ENCODE data around the gene C1orf50. TPM values are rescaled to one million over a fixed set of nuclear protein-coding genes. Genes with fewer than 3 reads are reported as not detected.

C1orf50 gene
- total RNA-seq, 2 experiments from 2014 or later, result 23.1 to 23.9 TPM

DNA sequence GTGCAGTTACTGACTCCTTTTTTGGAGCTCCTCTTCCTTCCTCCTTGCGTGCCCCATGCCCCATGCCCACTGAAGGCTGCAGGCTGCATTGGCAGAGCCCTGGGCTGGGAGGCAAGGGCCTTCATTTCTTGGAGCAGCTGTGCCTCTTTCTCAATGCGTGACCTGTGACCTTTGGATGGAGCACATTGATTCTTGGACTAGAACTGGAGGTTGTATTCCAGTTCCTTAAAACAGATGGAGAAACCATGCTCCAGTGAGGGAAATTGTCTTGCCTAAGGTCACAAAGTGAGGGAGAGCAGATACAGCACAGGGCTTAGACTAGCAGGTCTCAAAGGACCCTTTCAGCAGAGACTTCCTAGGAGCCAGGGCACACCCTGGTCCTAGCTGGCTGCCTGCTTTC lies 26.8 kb downstream of the C1orf50 start:
- ChIA-PET POLR2A (interaction anchor here (0.9 kb wide), 1 partner anchor 27 kb away, joined by 3 read pairs; the partner anchor contains the start of genes C1orf50 and P3H1), CTCF (no interaction called here)
- DNase-seq (no peak), ATAC-seq (ENCODE audit: poor library complexity) (no peak)
- H3K27me3 Mint-ChIP-seq, result no peaks in the 10 kb centered on the region
- no peaks in the 10 kb centered on the region for H3K4me1 ChIP-seq (ENCODE audit: insufficient read depth, low read length)
- TF ChIP-seq, protein P1, sequence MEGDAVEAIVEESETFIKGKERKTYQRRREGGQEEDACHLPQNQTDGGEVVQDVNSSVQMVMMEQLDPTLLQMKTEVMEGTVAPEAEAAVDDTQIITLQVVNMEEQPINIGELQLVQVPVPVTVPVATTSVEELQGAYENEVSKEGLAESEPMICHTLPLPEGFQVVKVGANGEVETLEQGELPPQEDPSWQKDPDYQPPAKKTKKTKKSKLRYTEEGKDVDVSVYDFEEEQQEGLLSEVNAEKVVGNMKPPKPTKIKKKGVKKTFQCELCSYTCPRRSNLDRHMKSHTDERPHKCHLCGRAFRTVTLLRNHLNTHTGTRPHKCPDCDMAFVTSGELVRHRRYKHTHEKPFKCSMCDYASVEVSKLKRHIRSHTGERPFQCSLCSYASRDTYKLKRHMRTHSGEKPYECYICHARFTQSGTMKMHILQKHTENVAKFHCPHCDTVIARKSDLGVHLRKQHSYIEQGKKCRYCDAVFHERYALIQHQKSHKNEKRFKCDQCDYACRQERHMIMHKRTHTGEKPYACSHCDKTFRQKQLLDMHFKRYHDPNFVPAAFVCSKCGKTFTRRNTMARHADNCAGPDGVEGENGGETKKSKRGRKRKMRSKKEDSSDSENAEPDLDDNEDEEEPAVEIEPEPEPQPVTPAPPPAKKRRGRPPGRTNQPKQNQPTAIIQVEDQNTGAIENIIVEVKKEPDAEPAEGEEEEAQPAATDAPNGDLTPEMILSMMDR (IDR thresholded peaks at IDR 0.05), result no peak
- H3K27ac ChIP-seq (ENCODE audit: low read depth in 1 of 2, low read length in 2 of 2), result no peak overlapping the region
- no peak overlapping the region for H3K4me3 Mint-ChIP-seq
- no peak overlapping the region for H3K27ac Mint-ChIP-seq
- intact Hi-C loops (cut with DNase I, micrococcal nuclease), result no loop called here
- H3K9me3 Mint-ChIP-seq, result no peaks in the 10 kb centered on the region
- H3K36me3 Mint-ChIP-seq (ENCODE audit: low read depth), result no peaks in the 10 kb centered on the region
- no peaks in the 10 kb centered on the region for H3K36me3 ChIP-seq (ENCODE audit: insufficient read depth, low read length)
- no peak overlapping the region for H3K4me3 ChIP-seq (ENCODE audit: low read length)
- H3K4me1 Mint-ChIP-seq (ENCODE audit: low read depth), result no peaks in the 10 kb centered on the region
- no peaks in the 10 kb centered on the region for H3K27me3 ChIP-seq (ENCODE audit: control insufficient read depth in 1 of 2, insufficient read depth in 2 of 2, low read length in 2 of 2)
- no peaks in the 10 kb centered on the region for H3K9me3 ChIP-seq (ENCODE audit: control insufficient read depth in 1 of 2, insufficient read depth in 1 of 2, low read length in 2 of 2)

DNA sequence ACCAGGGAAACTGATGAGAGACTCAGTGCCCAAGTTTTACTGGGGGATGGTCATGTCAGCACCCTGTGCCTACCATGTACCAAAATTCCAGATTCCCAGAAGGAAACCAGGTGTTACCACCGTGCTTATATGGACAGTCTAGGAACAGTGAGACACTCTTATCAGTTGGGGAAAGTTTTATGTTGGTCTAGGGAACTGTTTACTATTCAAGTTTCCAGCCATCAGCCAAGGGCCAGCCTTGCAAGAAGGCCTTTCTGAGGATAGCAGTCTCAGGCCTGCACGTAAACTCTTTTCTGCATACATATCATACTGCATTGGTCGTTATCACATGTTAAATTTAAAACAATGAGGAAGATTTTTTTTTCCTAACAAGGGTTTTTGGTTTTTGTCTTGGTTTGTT lies 30.4 kb downstream of the C1orf50 start:
- intact Hi-C loops (cut with DNase I, micrococcal nuclease), result no loop called here

DNA sequence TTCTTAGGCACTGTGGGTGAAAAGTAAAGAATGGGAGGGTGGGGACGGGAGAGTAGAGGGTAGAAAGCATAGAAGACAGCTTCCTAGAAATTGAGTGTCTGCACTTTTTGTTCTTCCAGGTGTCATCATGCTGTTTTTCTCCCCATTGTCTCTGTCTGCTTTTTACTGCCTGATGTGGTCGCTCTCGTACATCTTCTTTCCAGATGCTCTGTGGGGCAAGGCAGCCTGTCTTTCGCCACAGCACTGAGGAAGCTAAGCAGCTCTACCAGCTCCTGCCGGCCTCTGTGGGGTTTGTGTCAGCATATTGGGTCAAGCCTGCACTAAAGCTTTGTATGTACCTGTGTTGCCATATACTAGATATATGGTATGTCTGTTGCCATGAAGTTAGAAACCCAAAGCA lies 30.9 kb downstream of the C1orf50 start:
- H3K9me3 Mint-ChIP-seq, result no peaks in the 10 kb centered on the region
- H3K27me3 Mint-ChIP-seq, result no peaks in the 10 kb centered on the region
- Histone ChIP-seq H3K4me3 (ENCODE audit: low read length) (no peak overlapping the region), H3K9me3 (ENCODE audit: control insufficient read depth in 1 of 2, insufficient read depth in 1 of 2, low read length in 2 of 2) (no peaks in the 10 kb centered on the region), H3K36me3 (ENCODE audit: insufficient read depth, low read length) (no peaks in the 10 kb centered on the region), H3K4me1 (ENCODE audit: insufficient read depth, low read length) (no peaks in the 10 kb centered on the region), H3K27me3 (ENCODE audit: control insufficient read depth in 1 of 2, insufficient read depth in 2 of 2, low read length in 2 of 2) (no peaks in the 10 kb centered on the region), H3K27ac (ENCODE audit: low read depth in 1 of 2, low read length in 2 of 2) (no peak overlapping the region)
- TF ChIP-seq, protein P1 (IDR thresholded peaks at IDR 0.05), result no peak
- POLR2A ChIA-PET, result no interaction called here
- no peak overlapping the region for H3K27ac Mint-ChIP-seq
- DNase-seq (no peak), ATAC-seq (ENCODE audit: poor library complexity) (no peak)
- CTCF ChIA-PET, result interaction anchor here (0.8 kb wide), 1 partner anchor 10 kb away, joined by 3 read pairs; no protein-coding TSS in a partner anchor
- intact Hi-C loops (cut with DNase I, micrococcal nuclease), result no loop called here
- H3K4me1 Mint-ChIP-seq (ENCODE audit: low read depth), result no peaks in the 10 kb centered on the region
- H3K4me3 Mint-ChIP-seq, result no peak overlapping the region
- H3K36me3 Mint-ChIP-seq (ENCODE audit: low read depth), result no peaks in the 10 kb centered on the region

More for the DNA sequence above, 30.4 kb downstream of the C1orf50 start:
- Histone ChIP-seq H3K36me3 (ENCODE audit: insufficient read depth, low read length) (no peaks in the 10 kb centered on the region), H3K27ac (ENCODE audit: low read depth in 1 of 2, low read length in 2 of 2) (no peak overlapping the region), H3K9me3 (ENCODE audit: control insufficient read depth in 1 of 2, insufficient read depth in 1 of 2, low read length in 2 of 2) (no peaks in the 10 kb centered on the region), H3K4me3 (ENCODE audit: low read length) (no peak overlapping the region), H3K4me1 (ENCODE audit: insufficient read depth, low read length) (no peaks in the 10 kb centered on the region), H3K27me3 (ENCODE audit: control insufficient read depth in 1 of 2, insufficient read depth in 2 of 2, low read length in 2 of 2) (no peaks in the 10 kb centered on the region)
- Mint-ChIP-seq H3K9me3 (no peaks in the 10 kb centered on the region), H3K27ac (no peak overlapping the region), H3K27me3 (no peaks in the 10 kb centered on the region), H3K36me3 (ENCODE audit: low read depth) (no peaks in the 10 kb centered on the region), H3K4me1 (ENCODE audit: low read depth) (no peaks in the 10 kb centered on the region), H3K4me3 (no peak overlapping the region)
- CTCF ChIA-PET, result interaction anchor here (0.8 kb wide), 1 partner anchor 9 kb away, joined by 3 read pairs; no protein-coding TSS in a partner anchor
- DNase-seq (no peak), ATAC-seq (ENCODE audit: poor library complexity) (no peak)
- POLR2A ChIA-PET, result no interaction called here
- TF ChIP-seq, protein P1 (IDR thresholded peaks at IDR 0.05), result no peak
